Myocyte (in vitro differentiated cells): ENCODE results near the gene MSRB1. TPM values are rescaled to one million over a fixed set of nuclear protein-coding genes. Genes with fewer than 3 reads are reported as not detected.

Source experiments
- DNase-seq: peaks from one replicate; pipeline ENCODE4 v3.0.0-alpha.2; 2012; ENCODE audit warnings: low read depth
- polyA plus RNA-seq: library from polyadenylated mRNA; unstranded; fragments of >200 nt; gene quantifications from one replicate; pipeline ENCODE4 v1.2.1, GENCODE V29; 2012; ENCODE audit warnings: missing spikeins
- total RNA-seq: library from RNA; depleted of rRNA; stranded (reverse); fragments of >200 nt; gene quantifications from 2 replicates; pipeline ENCODE4 v1.2.3, GENCODE V29; 2014

MSRB1 gene
- total RNA-seq: 23.2 and 26.8 TPM in 2 replicates
- 31.7 TPM for polyA plus RNA-seq

- DNase-seq: peak; percentile 100
Observed at GRCh38 chr16:1942810-1943726, at the start of gene MSRB1. TSS of gene MSRB1 (minus strand) at chr16:1943199. CDS start at chr16:1943156, 43 bp downstream.

- DNase-seq: peak; percentile 71
Observed at GRCh38 chr16:1991948-1992703, 49.1 kb upstream of the MSRB1 start.

GRCh38 chr16:1991588-1991947, 48.6 kb upstream of the MSRB1 start:
- DNase-seq: no peak

GRCh38 chr16:1991135-1991551, 48.1 kb upstream of the MSRB1 start:
- no peak for DNase-seq

GRCh38 chr16:1990351-1991134, 47.5 kb upstream of the MSRB1 start:
- DNase-seq: no peak

- DNase-seq: no peak
Observed at GRCh38 chr16:1990101-1990350, 47.0 kb upstream of the MSRB1 start.

- no peak for DNase-seq
Observed at GRCh38 chr16:1989209-1990100, 46.5 kb upstream of the MSRB1 start, which contains the start of gene SYNGR3. TSS of gene SYNGR3 (plus strand) at chr16:1989970. CDS start at chr16:1990103, 133 bp downstream.

- no peak for DNase-seq
Observed at GRCh38 chr16:1987198-1987597, 44.2 kb upstream of the MSRB1 start.

- DNase-seq: no peak
Observed at GRCh38 chr16:1985466-1986150, 42.6 kb upstream of the MSRB1 start.

- no peak for DNase-seq
Observed at GRCh38 chr16:1984347-1985225, 41.6 kb upstream of the MSRB1 start.

- DNase-seq: peak; percentile 94
Observed at GRCh38 chr16:1983544-1984346, 40.7 kb upstream of the MSRB1 start, which contains the start of gene GFER. TSS of gene GFER (plus strand) at chr16:1984193. CDS start at chr16:1984219, 26 bp downstream.

- no peak for DNase-seq
Observed at GRCh38 chr16:1982991-1983543, 40.1 kb upstream of the MSRB1 start.

GRCh38 chr16:1982013-1982433, 39.0 kb upstream of the MSRB1 start:
- DNase-seq: peak; percentile 94

GRCh38 chr16:1981398-1981836, 38.4 kb upstream of the MSRB1 start, which contains the start of gene NOXO1:
TSS of gene NOXO1 (minus strand) at chr16:1981469. CDS start at chr16:1981179, 290 bp downstream.
- DNase-seq: no peak

GRCh38 chr16:1980770-1981087, 37.7 kb upstream of the MSRB1 start:
- no peak for DNase-seq

- DNase-seq: peak; percentile 79
Observed at GRCh38 chr16:1980030-1980769, 37.2 kb upstream of the MSRB1 start.
